Endothelial cell of umbilical vein (primary cell): ENCODE data around the gene SLC35E4. TPM values are rescaled to one million over a fixed set of nuclear protein-coding genes. Genes with fewer than 3 reads are reported as not detected.
"Not testable (repeated sequence)": the region's sequence is repeated elsewhere in the genome, so short reads cannot be mapped to it uniquely, and the experiment has no call there.

Source experiments
- BruUV-seq: library from RNA; stranded (reverse); fragments of 400-500 nt; replicated peaks from 2 replicates; lab custom pipeline; 2021; lab: Mats Ljungman, UMichigan
- CTCF ChIA-PET: fragments of 300-600, 350-600 bp; sonication (Branson Sonifier 250); formaldehyde crosslinking; loops from one replicate; lab custom pipeline; 2021; ENCODE audit warnings: antibody characterized with exemption, inconsistent platforms; lab: Charles Lee
- POLR2A ChIA-PET: fragments of 300-600, 350-600 bp; sonication (Branson Sonifier 250); formaldehyde crosslinking; loops from one replicate; lab custom pipeline; 2021; ENCODE audit warnings: antibody characterized with exemption, inconsistent platforms; lab: Charles Lee
- DNase-seq: peaks from one replicate; pipeline ENCODE4 v3.0.0-alpha.2; 2011; ENCODE audit warnings: low read depth, low spot score
- FAIRE-seq: peaks from 2 replicates; lab custom pipeline; 2011; peaks lifted over from hg19 to GRCh38; lab: Jason Lieb, UNC
- H2AFZ ChIP-seq: 2 replicates; pipeline ENCODE4 v1.6.0; 2012; ENCODE audit warnings: low read depth, low read length, control low read depth, inconsistent platforms
- H3K27ac ChIP-seq: 2 replicates; pipeline ENCODE4 v1.5.1; 2011; ENCODE audit warnings: low read depth, mild to moderate bottlenecking, control low read depth, low read length, moderate library complexity; ENCODE audit not compliant: insufficient read depth
- H3K27me3 ChIP-seq, 2 experiments: 2 replicates each; pipeline versions ENCODE4 v1.6.0 to v1.6.1; 2011; ENCODE audit warnings: low read length in 2 of 2, mixed read lengths in 1 of 2; ENCODE audit not compliant: control insufficient read depth in 2 of 2, insufficient read depth in 2 of 2
- H3K36me3 ChIP-seq, 2 experiments: 2 replicates in 1 of 2; 3 replicates in 1 of 2; pipeline ENCODE4 v1.5.1; 2011; ENCODE audit warnings: low read length in 2 of 2, mild to moderate bottlenecking in 1 of 2, moderate library complexity in 1 of 2; ENCODE audit not compliant: control insufficient read depth in 2 of 2, insufficient read depth in 2 of 2; ENCODE audit errors: extremely low read depth in 1 of 2
- H3K4me1 ChIP-seq: 3 replicates; pipeline ENCODE4 v1.5.1; 2011; ENCODE audit warnings: mild to moderate bottlenecking, low read length; ENCODE audit not compliant: control insufficient read depth, insufficient read depth; ENCODE audit errors: extremely low read depth
- H3K4me2 ChIP-seq: 2 replicates; pipeline ENCODE4 v1.6.1; 2011; ENCODE audit warnings: low read length, control low read depth, mixed read lengths; ENCODE audit not compliant: insufficient read depth
- H3K4me3 ChIP-seq, 3 experiments: fragments of 200-600 bp in 1 of 3; sonication (generic), shearing (Covaris generic) in 1 of 3; replicated peaks in 1 of 3; 2 replicates each; pipeline ENCODE4 v1.5.1; 2011 to 2016; ENCODE audit warnings: control low read depth in 3 of 3, low read length in 3 of 3, mild to moderate bottlenecking in 2 of 3, inconsistent platforms in 1 of 3, low read depth in 1 of 3, moderate library complexity in 1 of 3; ENCODE audit not compliant: insufficient read depth in 1 of 3
- H3K79me2 ChIP-seq: 2 replicates; pipeline ENCODE4 v1.6.0; 2012; ENCODE audit warnings: low read length, inconsistent platforms; ENCODE audit not compliant: control insufficient read depth, insufficient read depth
- H3K9ac ChIP-seq: replicated peaks from 2 replicates; pipeline ENCODE3; 2011; ENCODE audit warnings: low read length, control low read depth; ENCODE audit not compliant: insufficient read depth; ENCODE audit errors: extremely low read depth
- H3K9me1 ChIP-seq: replicated peaks from 3 replicates; pipeline ENCODE4 v1.6.0; 2011; ENCODE audit warnings: mild to moderate bottlenecking, low read length; ENCODE audit not compliant: control insufficient read depth, insufficient read depth; ENCODE audit errors: extremely low read depth
- H3K9me3 ChIP-seq: replicated peaks from 2 replicates; pipeline ENCODE4 v1.5.1; 2012; ENCODE audit warnings: low read length, inconsistent platforms; ENCODE audit not compliant: control insufficient read depth, insufficient read depth
- H4K20me1 ChIP-seq: replicated peaks from 2 replicates; pipeline ENCODE3; 2011; ENCODE audit warnings: mild to moderate bottlenecking, low read length; ENCODE audit not compliant: control insufficient read depth, insufficient read depth; ENCODE audit errors: extremely low read depth
- EZH2 ChIP-seq: IDR thresholded peaks from 2 replicates; pipeline ENCODE4 v1.6.1; 2012; ENCODE audit warnings: borderline replicate concordance, low read depth, mild to moderate bottlenecking, moderate library complexity, low read length, inconsistent platforms; ENCODE audit not compliant: severe bottlenecking
- GATA2 ChIP-seq: IDR thresholded peaks from 2 replicates; pipeline ENCODE4 v1.7.0; 2011; ENCODE audit warnings: low read depth, mild to moderate bottlenecking, moderate library complexity, mixed read lengths, low read length; ENCODE audit not compliant: insufficient read length, insufficient read depth
- POLR2A ChIP-seq: IDR thresholded peaks from 2 replicates; pipeline ENCODE4 v1.6.1; 2012; ENCODE audit warnings: low read depth, mild to moderate bottlenecking, control low read depth, low read length
- dilution Hi-C: fragments of 300-500 bp; cut with MboI; formaldehyde crosslinking; loops from one replicate; pipeline ENCODE4 v1.15.0; 2019; ENCODE audit warnings: low sequenced_read_pairs; ENCODE audit not compliant: extremely low pct_ligation_motif_present
- intact Hi-C: fragments of 100-400 bp; cut with micrococcal nuclease; formaldehyde crosslinking; loops from one replicate; pipeline ENCODE4 v1.10.0; 2022
- polyA plus RNA-seq, 4 experiments: library from polyadenylated mRNA; depleted of rRNA in 3 of 4; stranded (reverse) in 3 of 4; unstranded in 1 of 4; fragments of >200 nt; gene quantifications; 2 replicates each; pipeline versions ENCODE4 v1.2.1 to v1.2.3, GENCODE V29; 2011 to 2012; ENCODE audit warnings: missing spikeins in 1 of 4
- total RNA-seq: library from RNA; stranded (reverse); gene quantifications from 2 replicates; pipeline ENCODE4 v1.2.3, GENCODE V29; 2021

The SLC35E4 gene
- total and polyA plus RNA-seq, 2 donors (not counting 3 experiments of a cell fraction or from before 2014, with no cell fraction given) = 10.7 to 15.3 TPM

DNA sequence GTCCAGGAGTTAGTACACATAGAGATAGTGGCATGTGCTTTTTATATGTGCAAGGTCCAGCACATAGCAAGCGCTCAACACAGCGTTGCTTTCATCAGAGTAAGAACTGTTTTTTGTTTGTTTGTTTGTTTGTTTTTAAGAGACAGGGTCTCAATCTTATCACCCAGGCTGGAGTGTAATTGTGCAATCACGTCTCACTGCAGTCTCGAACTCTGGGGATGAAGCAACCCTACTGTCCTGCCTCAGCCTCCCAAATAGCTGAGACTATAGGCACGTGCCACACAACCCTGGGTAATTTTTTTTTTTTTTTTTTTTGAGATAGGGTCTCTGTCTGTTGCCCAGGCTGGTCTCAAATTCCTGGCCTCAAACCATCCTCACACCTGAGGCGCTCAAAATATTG, 17.8 kb upstream of the SLC35E4 start:
- no peak overlapping the region for H2AFZ ChIP-seq
- dilution Hi-C loops (no loop called here), intact Hi-C loops (no loop called here)
- TF ChIP-seq POLR2A (no peak), EZH2 (no peak), GATA2 (no peak)
- POLR2A ChIA-PET = no interaction called here
- FAIRE-seq = no peak
- no peaks in the 10 kb centered on the region for H4K20me1 ChIP-seq
- H3K9ac ChIP-seq = no peak overlapping the region
- H3K9me1 ChIP-seq = no peaks in the 10 kb centered on the region
- no TSS peak for BruUV-seq
- no peak for DNase-seq
- H3K27ac ChIP-seq = no peak overlapping the region
- CTCF ChIA-PET = interaction anchor here (1.3 to 1.7 kb wide), 2 partner anchors 12 to 137 kb away, joined by 3 to 5 read pairs; no protein-coding TSS in a partner anchor
- no peaks in the 10 kb centered on the region for H3K9me3 ChIP-seq
- H3K27me3 ChIP-seq = no peaks in the 10 kb centered on the region
- H3K4me1 ChIP-seq = no peaks in the 10 kb centered on the region
- H3K36me3 ChIP-seq = peaks cover 0 to 43% of the 10 kb centered on the region in 2 experiments
- H3K79me2 ChIP-seq = no peaks in the 10 kb centered on the region
- H3K4me3 ChIP-seq = no peak overlapping the region
- H3K4me2 ChIP-seq = no peak overlapping the region

DNA sequence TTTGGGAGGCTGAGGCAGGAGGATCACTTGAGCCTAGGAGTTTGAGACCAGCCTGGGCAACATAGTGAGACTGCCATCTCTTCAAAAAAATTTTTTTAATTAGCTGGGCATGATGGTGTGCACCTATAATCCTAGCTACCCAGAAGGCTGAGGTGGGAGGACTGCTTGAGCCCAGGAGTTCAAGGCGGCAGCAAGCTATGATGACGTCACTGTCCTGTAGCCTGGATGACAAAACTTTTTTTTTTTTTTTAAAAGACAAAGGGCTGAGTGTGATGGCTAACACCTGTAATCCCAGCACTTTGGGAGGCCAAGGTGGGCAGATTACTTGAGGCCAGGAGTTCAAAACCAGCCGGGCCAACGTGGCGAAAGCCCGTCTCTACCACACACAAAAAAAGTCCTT, 15.7 kb upstream of the SLC35E4 start:
- CTCF ChIA-PET = interaction anchor here (0.8 to 3.0 kb wide), 2 partner anchors 9 to 15 kb away, joined by 3 to 17 read pairs; partner anchors contain the start of gene SLC35E4

More for the DNA sequence above, 15.7 kb upstream of the SLC35E4 start:
- POLR2A ChIA-PET, FAIRE-seq, intact Hi-C loops, DNase-seq, H3K79me2 ChIP-seq, BruUV-seq, H3K27ac ChIP-seq, H3K9ac ChIP-seq, H3K4me3 ChIP-seq, dilution Hi-C loops, H4K20me1 ChIP-seq, H3K27me3 ChIP-seq, H3K9me1 ChIP-seq, H2AFZ ChIP-seq, H3K4me2 ChIP-seq, H3K9me3 ChIP-seq, H3K4me1 ChIP-seq: not testable (repeated sequence)
- H3K36me3 ChIP-seq = peaks cover 0 to 34% of the 10 kb centered on the region in 2 experiments
